Activated CD4-positive, CD25-positive, alpha-beta regulatory T cell (primary cell): ENCODE results near the gene CTDP1.
"Not testable (repeated sequence)": the region's sequence is repeated elsewhere in the genome, so short reads cannot be mapped to it uniquely, and the experiment has no call there.

Source experiments
- DNase-seq, 4 experiments: peaks; one replicate each; lab custom pipeline; 2025; lab: John Stamatoyannopoulos, UW

CTDP1 gene

DNA sequence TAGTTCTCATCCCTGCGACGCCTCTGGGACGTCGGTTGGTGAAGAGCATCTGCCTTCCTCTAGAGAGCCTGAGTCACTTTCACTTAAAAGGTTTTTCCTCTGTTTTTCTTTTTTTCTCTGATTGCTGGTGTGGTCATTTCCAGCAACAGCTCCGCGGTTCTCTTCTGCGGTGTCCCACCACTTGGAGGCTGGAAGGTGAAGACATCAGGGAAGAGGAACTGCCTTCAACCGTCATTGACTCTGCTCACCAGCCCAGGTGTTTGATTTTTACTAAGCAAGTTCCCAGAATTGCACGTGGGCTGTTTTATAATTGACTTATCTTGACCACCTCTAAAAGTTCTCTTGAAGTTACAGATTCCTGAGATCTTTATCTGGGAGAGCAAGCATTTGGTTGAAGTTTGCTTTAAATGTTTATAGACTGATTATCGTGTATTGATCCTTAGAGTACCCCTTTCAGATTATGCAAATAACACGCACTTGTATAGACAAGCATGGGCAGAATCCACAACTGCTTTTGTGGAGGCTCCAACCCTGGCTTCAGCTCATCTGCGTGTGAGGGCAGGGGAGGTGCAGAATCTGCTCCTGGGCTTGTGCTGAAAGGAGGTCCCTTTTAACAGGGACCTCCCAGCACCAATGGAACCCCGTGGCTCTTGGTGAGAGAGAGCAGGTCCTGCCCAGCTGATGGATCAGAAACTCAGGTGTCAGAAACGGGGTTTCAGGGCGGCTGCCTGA, 3.5 kb downstream of the CTDP1 start:
- no peak for DNase-seq

DNA sequence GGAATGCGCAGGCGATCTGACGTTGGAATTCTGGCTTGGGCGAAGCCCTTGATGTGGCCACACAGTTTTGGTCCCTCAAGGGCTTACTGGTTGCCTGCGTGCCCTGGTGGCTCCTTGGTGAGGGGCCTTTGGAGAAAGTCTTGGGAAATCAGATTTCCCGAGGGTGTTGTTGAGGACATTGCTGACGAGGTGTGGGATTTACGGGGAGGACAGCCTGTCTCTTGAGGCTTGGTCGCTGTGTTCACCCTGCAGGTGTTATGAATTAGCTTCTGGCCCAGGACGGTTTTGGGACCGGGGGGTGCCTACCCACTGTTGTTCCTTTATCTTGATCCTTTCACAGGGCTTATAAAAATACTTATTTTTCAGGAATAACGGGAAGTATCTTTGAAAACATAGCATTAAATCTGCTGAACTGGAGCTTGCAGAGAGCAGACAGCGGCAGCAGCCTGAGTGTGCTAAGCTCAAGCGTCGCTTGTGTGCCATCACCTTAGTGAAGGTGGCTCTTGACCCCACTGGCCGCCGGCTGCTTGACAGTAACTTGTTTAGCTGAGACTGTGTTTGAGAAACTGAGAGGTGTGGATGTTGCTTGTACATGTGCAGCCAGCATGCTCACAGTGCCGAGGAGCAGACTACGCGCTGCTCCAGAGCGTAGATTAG, 4.2 kb downstream of the CTDP1 start:
- DNase-seq = no peak

DNA sequence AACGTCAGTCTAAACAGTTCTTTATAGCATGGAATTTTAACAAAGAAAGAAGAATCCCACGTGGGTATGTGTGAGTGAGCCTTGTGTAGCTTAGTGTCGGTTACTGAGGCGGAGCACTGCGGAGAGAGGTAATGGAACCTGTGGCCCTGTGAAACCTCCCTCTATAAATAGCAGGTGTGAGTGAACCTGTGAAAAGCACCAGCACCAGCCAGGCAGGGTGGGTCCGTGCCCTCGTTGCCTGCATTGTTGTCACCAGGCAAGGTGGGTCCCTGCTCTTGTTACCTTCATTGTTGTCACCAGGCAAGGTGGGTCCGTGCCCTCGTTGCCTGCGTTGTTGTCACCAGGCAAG, 4.7 kb downstream of the CTDP1 start:
- no peak for DNase-seq

DNA sequence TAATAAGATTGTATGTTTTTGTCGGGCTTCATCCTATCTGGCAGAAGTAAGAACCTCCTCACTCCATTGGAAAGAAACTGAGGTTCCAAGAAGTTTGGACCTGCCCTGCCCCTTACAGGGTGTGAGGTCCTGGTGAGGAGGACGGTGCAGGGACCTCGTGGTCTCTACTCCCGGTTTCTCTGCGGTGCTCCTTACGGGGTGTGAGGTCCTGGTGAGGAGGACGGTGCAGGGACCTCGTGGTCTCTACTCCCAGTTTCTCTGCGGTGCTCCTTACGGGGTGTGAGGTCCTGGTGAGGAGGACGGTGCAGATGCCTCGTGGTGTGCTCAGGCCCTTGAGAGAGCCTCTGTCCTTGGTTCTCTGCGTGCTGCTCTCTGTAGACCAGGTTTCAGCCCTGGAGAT, 5.2 kb downstream of the CTDP1 start:
- peak in 1 of 4 experiments; percentile 14 for DNase-seq

DNA sequence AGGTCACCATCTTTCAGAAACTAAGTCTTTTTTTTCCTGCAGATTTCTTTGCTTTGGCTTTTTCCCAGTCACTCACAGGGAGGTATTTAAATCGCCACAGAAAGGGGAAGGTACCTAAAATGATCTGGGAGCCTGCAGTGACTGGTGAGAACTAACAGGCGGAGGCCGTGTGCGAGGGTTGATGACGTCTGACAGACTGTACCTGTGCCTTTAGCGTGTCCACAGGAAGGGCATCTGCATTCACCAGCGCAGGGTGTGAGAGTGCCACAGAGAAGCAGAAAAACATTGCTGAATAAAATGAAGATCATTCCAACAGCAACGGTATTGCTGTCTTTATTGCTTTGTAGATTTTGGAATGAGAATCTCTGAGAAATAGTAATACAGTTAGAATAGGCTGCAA, 5.7 kb downstream of the CTDP1 start:
- DNase-seq = no peak

DNA sequence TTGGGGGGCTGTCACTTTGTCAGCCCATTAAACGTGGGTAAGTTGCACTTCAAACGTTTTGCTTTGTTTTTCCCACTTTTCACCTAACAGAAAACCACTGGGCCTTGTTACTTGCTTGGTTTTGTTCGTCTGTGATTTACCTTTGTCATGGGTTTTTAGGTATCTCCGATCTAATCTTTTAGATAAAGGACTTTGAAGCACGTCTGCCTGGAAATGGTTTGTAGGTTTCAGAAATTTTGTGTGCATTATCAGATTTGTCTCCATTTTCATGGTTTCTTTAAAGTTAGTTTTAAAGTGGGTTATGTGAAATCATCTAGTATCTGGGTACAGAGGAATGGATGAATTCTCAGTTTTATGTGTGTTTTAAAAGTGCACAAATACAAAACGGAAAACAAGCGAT, 6.4 kb downstream of the CTDP1 start:
- DNase-seq = no peak

DNA sequence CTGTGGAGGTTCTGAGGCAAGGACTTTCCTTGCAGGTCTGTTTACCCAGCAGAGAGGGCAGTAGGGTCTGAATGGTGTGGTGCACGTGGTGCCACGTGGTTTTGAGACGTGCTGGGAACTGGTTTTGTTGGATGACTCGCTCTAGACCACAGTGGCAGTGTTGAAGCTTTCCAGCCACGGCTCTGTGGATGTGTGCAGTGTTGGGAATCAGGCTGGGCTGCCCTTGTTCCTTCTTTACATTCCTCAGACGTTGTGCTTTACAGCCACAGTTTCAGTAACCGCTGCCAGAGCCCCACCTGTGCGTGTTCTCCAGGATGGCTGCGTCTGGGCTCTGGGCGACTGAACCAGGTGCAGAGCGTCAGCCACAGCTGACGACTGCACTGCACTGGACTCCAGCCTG, 8.2 kb downstream of the CTDP1 start:
- no peak for DNase-seq

DNA sequence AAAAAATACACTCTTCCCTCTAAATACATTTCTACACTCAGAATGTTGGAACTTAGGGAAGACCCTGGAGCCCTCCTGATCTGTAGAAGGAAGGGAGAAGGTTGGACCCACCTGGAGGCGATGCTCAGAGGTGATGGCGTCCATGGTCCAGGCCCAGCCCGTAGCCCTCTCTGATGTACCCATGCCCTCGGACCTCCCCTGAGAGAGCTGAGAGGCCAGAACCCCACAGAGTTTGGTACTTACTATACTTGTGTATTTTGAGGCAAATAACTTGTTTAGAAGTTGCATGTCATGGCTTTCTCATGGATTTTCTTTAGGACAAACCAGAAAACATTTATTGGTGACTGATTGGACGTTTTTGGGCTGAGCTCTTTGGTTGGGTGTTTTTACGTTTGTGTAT, 10.5 kb downstream of the CTDP1 start:
- no peak for DNase-seq

DNA sequence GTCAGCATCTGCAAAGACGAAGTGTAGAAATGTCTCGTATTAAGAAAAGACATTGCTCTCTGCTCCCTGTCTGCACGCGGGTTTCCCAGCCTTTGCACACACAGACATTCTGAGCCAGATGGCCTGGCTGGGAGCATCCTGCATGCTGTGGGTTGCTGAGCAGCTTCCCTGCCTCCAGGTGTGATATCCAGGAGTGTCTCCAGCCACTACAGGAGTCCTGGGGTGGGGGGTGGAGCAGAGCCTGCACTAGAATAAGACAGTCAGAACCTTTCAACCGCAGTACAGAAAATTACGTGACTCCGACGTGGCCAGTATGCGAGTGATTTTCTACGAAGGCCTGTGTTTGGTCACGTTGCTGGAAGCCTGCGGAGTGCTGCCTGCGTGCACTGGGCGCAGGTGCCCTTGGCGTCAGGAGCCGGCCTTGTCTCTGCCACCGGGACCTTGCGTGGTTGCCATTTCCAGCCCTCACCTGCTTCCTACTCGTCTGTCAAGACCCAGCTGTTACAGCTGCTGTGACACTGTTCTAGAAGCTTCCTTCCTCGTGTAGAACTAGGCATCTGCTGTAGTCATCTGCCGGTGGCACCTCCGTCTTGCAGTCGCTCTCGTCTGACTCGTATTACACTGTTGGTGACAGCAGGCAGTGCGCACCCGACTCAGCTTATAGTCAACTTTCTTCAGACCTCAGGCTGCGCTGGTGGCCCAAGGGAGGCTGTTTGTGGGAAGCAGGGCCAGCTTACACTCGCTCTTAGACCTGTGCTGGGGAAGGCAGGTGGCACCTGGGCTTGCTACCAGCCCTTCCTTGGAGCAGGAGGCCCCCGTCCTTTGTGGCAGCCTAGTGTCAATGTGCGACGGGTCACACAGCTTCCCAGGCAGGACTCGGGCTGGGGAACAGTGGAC, 11.2 kb downstream of the CTDP1 start:
- DNase-seq = no peak

DNA sequence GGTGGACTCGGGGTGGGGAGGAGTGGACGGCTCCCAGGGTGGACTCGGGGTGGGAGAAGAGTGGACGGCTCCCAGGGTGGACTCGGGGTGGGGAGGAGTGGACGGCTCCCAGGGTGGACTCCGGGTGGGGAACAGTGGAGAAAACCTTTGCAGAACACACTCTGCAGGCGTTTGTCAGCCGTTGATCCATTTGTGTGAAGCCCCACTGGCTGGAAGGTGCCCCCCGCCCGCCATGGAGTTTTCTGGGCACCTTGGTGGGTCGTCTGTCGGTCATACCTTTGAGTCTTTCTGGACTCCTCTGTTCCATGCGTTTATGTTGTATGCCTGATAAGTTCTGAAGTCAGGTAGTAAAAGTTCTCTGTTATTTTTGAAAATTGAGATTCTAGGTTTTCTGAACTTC, 12.5 kb downstream of the CTDP1 start:
- no peak for DNase-seq

DNA sequence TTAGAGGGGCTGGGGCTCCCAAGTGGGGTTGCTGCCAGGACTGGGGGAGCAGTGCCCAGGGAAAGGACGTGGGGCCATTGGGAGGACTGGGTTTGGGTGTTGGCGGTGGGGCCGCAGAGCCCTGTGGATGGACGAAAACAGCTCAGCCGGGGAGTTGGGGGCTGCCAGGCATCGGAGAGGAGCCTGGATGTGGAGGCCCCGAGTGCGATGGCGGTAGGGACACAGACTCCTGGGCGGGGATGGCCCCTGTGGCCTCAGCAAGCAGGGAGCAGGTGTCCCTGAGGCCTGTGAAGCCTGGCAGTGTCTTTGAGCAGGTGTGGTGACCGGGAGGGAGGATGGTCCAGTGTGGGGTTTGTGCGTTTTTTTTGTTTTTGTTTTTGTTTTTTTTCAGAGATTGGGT, 13.3 kb downstream of the CTDP1 start:
- no peak for DNase-seq

DNA sequence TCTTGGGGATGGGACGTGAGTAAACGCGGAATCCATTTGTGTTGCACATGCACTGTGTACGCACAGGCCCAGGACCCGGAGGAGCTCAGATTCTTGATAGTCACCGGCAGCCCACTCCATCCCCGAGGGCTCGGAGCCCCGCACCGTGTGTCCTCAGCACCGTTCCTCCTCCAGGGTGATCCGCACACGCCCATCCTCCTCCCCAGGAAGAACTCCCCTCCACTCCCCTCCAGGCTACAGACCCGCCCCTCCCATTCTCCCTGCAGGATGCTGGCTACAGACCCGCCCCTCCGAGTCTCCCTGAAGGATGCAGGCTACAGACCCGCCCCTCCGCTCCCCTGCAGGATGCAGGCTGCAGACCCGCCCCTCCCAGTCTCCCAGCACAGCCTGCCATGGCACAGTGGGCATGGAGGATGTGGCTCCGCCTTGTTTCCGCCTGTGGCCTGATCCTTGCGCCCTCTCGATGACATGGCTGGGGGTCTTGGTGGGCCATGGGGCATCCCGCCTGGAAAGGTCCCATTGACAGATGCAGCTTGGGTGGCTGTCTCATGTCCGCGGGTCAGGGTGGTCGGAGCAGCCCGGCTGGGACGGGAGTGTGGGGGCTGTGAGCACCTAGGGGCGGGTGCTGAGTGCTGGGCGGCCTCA, 14.1 kb downstream of the CTDP1 start:
- DNase-seq = no peak

DNA sequence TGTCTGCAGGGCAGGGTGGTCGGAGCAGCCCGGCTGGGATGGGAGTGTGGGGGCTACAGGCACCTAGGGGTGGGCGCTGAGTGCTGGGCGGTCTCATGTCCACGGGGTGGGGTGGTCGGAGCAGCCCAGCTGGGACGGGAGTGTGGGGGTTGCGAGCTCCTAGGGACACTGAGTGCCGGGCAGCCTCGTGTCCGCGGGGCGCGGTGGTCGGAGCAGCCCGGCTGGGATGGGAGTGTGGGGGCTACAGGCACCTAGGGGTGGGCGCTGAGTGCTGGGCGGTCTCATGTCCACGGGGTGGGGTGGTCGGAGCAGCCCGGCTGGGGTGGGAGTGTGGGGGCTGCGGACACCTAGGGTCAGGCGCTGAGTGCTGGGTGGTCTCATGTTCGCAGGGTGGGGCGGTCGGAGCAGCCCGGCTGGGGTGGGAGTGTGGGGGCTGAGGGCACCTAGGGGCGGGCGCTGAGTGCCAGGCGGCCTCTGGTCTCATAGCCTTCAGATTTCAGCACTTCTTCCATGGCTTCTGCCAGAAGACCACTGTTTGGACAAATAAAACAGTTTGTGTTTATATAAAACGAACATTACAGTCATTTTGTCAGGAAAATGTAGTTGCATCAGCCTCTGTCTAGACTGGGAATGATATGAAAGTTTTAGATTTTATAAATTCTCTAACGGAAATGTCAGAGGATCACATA, 14.7 kb downstream of the CTDP1 start:
- DNase-seq = not testable (repeated sequence)

DNA sequence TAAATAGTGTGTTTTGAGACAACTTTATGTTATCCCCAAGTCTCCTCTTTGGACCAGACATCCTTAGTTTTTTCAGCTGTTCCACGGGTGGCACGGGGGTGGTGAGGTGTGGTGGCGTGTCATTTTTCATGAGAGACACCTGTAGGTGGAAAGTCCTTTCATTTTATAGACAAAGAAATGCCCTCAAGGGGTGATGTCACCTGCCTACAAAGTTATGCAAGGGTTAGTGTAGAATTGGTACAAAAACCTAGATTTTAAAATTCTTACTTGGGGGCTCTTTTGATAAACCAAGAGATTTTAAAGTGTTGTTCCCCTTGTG, 15.3 kb downstream of the CTDP1 start:
- no peak for DNase-seq

DNA sequence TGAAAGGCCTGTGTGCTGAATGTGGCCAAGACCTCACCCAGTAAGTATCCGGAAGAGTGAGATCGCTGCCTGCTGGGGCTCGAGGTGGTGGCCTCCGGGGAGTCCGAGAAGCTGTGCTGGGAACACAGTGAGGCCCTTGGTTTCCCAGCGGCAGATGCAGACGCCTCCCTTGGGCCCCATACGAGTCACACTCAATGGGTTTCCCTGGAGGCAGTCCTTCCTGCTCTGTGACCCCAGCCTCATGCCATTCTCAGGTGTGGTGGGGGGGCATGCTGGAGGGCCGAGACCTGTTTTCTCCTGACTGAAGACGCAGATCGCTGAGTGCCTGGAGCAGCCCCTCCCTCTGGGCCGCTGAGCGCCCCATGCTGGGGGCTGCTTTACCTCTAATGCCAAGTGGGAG, 15.7 kb downstream of the CTDP1 start:
- DNase-seq = no peak

DNA sequence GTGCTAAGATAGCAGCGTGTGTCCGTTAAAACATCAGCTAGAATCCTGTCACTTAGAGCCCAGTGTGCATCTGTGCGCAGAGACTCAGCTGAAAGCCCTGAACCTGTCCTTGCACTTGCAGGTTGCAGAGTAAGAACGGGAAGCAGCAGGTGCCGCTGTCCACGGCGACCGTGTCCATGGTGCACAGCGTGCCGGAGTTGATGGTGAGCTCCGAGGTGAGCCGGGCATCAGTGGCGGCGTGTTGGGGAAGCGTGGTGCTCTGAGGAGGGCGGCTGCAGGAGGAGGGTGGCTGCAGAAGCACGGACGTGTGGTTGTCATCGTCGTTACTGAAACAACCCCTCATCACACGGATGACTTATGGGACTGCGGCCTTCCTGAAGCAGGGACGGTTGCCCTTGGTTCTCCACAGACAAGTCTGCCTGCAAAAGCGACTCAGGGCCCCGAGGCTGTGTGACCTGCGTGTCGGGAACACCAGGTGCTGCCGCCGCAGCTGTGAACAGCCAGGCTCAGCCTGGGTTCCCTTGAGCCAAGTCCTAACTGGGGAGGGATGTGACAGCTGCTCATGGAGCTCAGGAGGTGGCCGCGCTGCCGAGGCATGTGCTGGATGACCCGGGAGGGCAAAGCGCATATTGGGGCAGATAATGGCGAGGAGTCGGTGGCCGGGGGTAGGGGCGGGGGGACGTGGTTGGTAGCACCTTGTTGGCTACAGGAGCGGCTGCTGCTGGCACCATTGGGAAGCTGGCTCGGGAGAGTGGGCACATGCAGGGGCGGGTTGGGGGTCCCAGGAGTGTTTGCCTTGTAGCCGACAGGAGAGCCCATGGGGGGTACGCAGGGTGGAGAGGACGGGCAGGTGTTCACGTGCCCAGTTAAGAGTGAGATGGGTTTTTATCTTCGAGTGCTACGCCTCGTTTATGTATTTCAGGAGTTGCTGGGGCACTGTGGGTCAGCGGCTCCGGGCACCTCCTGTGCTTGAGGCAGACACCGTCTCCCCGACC, 16.6 kb downstream of the CTDP1 start:
- DNase-seq = no peak

DNA sequence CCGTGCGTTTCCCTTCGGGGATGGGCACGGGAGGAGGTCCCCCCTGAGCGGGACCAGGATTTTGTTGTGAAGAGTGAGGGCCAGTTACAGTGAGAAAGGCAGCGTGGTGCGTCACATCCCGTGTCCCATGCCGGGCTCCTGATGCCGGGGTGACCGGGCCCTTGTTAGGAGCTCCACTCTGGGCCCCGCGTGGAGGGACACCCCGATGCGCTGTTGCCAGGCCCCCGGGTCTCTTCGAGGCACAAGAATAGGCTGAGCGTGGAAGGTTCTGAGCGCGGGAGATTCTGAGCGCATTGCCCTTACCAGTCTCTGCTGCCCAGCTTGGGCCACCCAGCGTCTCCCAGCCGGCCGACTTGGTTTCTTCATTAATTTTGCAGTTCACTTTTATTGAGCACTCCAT, 17.6 kb downstream of the CTDP1 start:
- DNase-seq = no peak

DNA sequence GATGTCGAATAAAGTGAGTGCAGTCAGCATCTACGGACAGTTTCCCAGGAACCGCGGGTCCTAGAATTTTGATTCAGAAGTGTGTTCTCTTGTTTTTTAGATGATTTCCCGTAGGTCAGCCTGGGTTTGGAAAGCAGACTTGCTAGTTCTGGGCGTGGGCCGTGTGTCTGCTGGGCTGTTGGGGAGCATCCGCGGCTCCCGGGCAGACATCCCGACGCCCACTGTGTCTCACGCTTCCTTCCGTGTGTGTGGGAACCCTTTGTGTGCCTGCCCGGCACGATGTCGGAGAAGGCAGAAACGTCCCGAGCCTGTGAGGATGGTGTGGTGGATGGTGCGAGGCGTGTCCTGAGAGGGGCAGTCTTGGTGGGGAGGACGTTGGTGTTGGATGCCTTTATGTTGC, 18.4 kb downstream of the CTDP1 start:
- DNase-seq = no peak

DNA sequence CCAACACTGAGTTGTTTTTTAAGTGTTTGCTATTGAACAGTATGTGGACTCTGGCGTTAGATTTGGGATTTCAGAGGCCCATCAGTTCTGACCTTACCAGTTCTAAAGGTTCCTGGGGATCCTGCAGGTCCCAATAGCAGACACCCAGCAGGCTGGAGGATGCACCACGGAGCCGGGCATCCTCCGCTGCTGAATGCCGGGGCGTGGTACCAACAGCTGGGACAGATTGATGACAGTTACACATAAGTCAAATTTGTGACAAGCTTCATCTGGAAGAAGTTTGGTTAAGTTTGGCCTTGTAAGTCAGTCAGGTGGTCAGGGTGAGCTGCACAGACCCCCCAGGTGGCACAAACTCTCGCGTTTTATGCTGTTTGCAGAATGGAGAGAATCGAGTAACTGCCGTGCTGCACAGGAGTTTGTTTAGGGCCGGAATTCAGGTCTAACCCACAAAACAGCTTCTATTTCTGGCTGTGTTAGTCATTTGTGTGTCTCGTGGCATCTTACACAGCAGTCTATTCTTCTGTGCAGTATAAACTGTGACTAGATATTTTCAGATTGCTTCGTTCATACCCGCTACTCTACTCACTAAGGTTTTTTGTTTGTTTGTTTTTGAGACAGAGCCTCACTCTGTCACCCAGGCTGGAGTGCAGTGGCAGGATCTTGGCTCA, 19.2 kb downstream of the CTDP1 start:
- no peak for DNase-seq

DNA sequence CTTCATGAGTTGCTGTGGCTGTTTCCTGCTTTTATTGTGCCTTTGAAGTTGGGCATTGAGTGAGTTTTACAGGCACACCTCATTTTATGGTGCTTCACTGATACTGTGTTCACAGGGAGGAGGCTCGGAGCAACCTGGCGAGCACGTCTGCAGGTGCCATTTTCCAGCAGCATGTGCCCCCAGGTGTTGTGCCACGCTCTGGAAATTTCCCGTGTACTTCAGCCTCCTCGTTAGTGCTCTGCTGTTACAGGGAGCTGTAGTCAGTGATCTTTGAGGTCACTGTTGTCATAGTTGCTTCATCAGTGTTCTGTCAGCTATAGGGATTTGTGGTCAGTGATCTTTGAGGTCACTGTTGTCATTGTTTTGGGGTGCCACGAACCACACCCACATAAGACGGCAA, 20.1 kb downstream of the CTDP1 start:
- DNase-seq = no peak
